Memory B cell (primary cell): Measurements from ENCODE around the gene ARID5A.

Source experiments
- ATAC-seq: fragments of 150-1000 bp; cut with Tn5 transposase; 2 replicates; pipeline ENCODE4 v1.10.0; 2021; ENCODE audit warnings: low read depth, mild to moderate bottlenecking, moderate library complexity
- DNase-seq, 2 donors: peaks; one replicate each; pipeline ENCODE4 v3.0.0; 2022; ENCODE audit warnings: low spot score in 2 of 2
- H3K27ac Mint-ChIP-seq: one replicate; pipeline ENCODE4 v1.8.0; 2022; ENCODE audit warnings: mild to moderate bottlenecking, moderate library complexity, mixed read lengths
- H3K27me3 Mint-ChIP-seq: one replicate; pipeline ENCODE4 v1.8.0; 2022; ENCODE audit warnings: mixed read lengths
- H3K36me3 Mint-ChIP-seq: one replicate; pipeline ENCODE4 v1.8.0; 2022; ENCODE audit warnings: mild to moderate bottlenecking, mixed read lengths
- H3K4me1 Mint-ChIP-seq: one replicate; pipeline ENCODE4 v1.8.0; 2022; ENCODE audit warnings: mixed read lengths
- H3K4me3 Mint-ChIP-seq: one replicate; pipeline ENCODE4 v1.8.0; 2022; ENCODE audit warnings: mild to moderate bottlenecking, moderate library complexity, mixed read lengths
- H3K9me3 Mint-ChIP-seq: one replicate; pipeline ENCODE4 v1.8.0; 2022; ENCODE audit warnings: mixed read lengths

ARID5A gene

DNA sequence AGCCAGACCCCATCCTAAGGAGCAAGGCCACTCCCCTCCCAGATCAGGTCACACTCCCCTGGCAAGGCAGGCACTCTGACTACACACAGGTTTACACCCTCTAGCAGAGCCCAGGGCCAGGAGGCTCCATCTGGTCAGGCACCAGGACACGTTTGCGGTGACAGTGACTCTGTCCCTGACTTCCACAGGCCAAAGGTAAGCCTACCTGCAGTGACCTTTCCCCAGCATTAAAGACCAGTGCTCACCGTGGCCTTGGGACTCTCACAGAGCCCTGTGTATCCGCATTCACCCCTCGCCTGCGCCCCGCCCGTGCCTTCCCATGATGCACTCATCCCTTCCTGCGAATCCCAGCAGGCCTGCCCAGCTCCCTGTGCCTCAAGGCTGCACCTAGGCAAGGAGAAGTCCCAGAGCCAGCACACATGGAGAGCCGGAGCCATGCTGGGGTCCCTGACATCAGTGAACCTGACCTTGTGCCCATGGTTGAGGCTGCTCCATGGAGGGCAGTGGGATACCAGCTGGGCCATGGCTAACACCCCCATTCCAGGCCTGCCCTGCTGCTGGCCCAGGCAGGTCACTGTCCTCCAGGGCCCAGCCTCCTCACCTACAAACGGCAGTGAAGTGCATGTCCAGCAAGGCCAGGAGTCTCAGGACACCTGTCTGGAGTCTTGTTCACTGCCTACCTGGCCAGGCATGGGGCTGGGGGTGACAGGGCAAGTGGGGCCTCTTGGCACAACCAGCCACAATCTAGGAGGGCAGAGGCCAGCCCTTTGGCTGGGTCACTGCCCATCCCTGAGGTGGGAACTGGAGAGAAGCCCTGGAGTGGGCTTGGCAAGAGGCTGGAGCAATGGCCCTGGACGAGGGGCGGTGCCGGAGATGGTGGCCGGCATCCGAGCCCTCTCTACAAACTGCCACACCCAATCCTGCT lies 34.4 kb upstream of the ARID5A start:
- DNase-seq: no peak
- no peak for ATAC-seq
- Mint-ChIP-seq H3K4me1 (peaks cover 11% of the 10 kb centered on the region), H3K4me3 (peak overlapping the region; percentile 2), H3K9me3 (no peaks in the 10 kb centered on the region), H3K36me3 (no peaks in the 10 kb centered on the region), H3K27me3 (peaks cover 2% of the 10 kb centered on the region), H3K27ac (peak overlapping the region; percentile 62)

DNA sequence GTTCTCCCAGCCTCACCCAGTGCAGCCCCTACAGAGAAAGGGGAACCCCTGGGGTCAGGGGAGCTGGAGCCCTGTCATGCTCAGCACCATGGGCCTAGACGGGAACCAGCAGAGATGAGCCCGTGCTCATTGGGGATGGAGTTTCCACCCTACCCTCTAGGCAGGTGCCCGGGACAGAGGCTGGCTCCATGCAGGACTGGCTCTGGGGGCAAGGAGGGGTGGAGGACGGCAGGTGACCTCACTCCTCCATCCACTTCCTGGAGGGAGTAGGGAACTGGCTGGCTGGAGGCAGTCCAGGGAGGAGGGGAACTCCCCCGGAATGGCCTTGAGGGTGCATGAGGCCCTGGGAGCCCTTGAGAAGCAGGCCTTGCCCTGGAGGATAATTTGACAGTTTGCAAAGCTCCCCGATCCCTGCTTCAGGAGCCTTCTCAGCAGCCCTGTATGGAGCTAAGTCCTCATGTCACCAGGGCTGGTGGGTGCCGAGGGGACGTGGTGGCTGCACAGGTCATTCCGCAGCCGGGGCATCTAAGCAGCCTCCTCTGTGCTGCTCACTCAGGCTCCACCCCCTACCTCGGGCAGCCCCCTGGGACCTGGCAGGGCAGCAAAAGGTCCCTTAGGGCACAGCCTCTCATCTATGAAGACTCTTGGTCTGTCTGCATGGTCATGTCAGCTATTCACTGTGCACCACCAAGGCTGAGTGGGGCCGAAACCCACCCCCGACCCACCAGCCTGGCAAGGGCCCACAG lies 33.5 kb upstream of the ARID5A start:
- H3K27me3 Mint-ChIP-seq: peaks cover 2% of the 10 kb centered on the region

DNA sequence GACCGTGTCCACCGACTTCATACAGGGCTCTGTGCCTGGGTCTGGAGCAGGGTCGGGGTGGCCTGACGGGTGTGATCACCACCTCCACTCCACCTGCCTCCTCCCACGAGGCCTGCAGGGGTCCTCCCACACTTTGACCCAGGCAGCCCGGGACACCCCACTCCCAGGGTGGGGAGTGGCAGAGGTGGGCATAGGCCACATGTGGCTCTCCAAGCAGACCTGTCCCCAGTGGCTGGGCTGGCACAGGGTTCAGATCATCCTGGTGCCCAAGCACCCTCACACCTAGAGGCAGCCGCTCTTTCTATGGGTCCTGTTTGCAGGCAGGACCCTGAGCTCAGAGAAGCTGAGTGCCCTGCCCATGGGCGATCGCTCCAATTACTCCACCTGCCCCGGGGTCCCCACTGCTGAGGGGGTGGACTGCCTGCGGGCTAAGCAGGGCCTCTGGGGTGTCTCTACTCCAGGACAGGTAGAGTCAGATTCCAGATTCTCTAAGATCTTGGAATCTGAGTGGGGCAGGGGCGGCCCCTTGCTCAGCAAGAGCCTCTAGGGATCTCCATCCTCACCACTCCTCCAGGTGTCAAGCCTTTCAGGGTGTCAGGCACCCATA lies 32.8 kb upstream of the ARID5A start:
- Mint-ChIP-seq H3K36me3 (no peaks in the 10 kb centered on the region), H3K27me3 (peaks cover 2% of the 10 kb centered on the region), H3K4me1 (peaks cover 14% of the 10 kb centered on the region), H3K27ac (no peak overlapping the region), H3K9me3 (no peaks in the 10 kb centered on the region), H3K4me3 (peak overlapping the region; percentile 17)
- no peak for DNase-seq
- ATAC-seq: no peak

More for the DNA sequence above, 33.5 kb upstream of the ARID5A start:
- no peak for DNase-seq
- Mint-ChIP-seq H3K4me3 (peak overlapping the region; percentile 17), H3K36me3 (no peaks in the 10 kb centered on the region), H3K27ac (no peak overlapping the region), H3K4me1 (peaks cover 14% of the 10 kb centered on the region), H3K9me3 (no peaks in the 10 kb centered on the region)
- ATAC-seq: no peak

DNA sequence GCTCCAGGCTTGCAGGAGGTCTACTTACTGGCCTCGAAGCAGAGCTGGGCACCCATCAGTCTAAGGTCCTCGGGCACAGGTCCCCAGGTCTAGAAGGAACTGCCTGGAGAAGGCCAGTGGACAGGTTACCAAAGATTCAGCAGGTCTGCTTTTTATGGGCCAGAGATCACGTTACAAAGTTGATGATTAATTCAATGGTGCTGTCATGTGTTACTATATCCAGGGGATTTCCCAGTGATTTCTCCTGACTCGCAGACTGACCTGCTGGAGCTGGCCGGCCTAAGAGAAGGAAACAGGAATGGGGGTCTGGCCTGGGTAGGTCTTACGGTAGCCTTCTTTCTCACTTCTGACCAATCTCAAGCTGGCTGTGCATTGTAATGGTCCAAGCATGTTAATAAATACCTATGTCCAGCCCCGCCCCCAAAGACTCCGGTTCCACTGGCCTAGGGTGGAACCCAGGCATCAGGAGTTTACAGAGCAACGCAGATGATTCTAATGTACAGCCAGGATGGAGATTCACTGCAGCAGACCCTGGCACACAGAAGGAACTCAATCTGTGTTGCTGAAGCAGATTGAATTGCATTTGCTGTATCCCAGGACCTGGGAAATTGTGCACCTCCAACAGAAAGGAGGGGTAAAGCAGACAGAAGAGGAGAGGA lies 31.2 kb upstream of the ARID5A start, which contains the start of gene NEURL3:
TSS of gene NEURL3 (minus strand) at position 127 of the 659 bp plus-strand sequence. CDS start at position 56, 71 bp downstream.
- peaks cover 22% of the 10 kb centered on the region for H3K4me1 Mint-ChIP-seq
- no peak for ATAC-seq
- no peak within 1 kb of the TSS for H3K27ac Mint-ChIP-seq

DNA sequence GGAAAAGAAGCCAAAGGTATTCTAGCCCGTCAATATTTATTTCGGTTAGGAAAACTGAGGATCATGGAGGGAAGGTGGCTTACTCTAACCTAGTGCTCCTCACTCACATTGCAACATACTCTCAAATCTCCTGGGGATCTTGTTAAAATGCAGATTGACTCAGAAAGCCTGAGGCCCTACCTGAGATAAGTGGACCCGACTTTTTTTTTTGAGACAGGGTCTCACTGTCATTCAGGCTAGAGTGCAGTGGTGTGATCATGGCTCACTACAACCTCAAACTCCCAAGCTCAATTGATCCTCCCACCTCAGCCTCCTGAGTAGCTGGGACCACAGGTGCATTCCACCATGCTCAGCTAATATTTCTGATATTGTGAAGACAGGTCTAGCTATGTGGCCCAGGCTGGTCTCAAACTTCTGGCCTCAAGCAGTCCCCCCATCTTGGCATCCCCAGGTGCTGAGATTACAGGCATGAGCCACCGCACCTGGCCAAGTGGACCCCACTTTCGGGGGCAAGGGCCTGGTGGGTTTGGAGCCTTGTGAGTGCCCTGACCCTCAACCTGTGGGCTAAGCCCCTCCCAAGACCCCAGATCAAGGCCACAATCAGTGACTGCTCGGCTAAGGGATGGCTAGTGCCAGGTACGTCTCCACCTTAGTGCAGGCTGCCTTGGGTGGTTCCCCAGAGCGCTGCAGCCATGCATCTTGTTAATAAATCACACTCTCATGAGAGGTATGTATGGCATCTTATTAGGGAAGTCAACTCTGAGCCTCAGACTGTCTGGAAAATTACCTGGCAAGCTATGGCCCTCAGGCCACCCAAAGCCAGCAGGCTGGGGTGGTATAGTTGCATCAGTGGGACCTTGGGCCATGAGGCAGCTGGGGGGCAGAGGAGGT lies 30.3 kb upstream of the ARID5A start:
- no peak overlapping the region for H3K4me3 Mint-ChIP-seq
- peaks cover 4% of the 10 kb centered on the region for H3K27me3 Mint-ChIP-seq
- H3K27ac Mint-ChIP-seq: no peak overlapping the region

More for the DNA sequence above, 31.2 kb upstream of the ARID5A start, which contains the start of gene NEURL3:
- DNase-seq: no peak
- H3K27me3 Mint-ChIP-seq: peaks cover 4% of the 10 kb centered on the region
- no peak within 1 kb of the TSS for H3K4me3 Mint-ChIP-seq
- H3K36me3 Mint-ChIP-seq: no peaks in the 10 kb centered on the region
- H3K9me3 Mint-ChIP-seq: no peaks in the 10 kb centered on the region

DNA sequence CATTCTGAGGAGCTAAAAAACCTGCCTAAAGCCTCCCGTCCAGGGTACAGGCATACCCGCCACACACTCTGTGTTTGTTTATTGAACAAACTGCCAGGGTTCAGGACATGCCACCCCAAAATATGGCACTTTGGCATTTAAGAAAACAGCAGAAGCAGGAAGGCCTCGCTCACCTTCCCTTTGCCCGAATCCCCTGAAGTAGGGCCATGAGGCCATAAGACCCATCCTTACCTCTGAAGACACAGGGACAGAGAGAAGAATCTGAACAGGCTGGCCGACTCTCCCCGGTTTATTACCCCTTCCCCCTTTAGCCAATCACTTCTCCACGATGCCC lies 29.7 kb upstream of the ARID5A start:
- ATAC-seq: no peak
- Mint-ChIP-seq H3K4me3 (no peak overlapping the region), H3K4me1 (peaks cover 14% of the 10 kb centered on the region), H3K27me3 (peaks cover 4% of the 10 kb centered on the region), H3K36me3 (no peaks in the 10 kb centered on the region), H3K27ac (no peak overlapping the region), H3K9me3 (no peaks in the 10 kb centered on the region)
- DNase-seq: no peak

More for the DNA sequence above, 30.3 kb upstream of the ARID5A start:
- DNase-seq: no peak
- peaks cover 18% of the 10 kb centered on the region for H3K4me1 Mint-ChIP-seq
- ATAC-seq: no peak
- no peaks in the 10 kb centered on the region for H3K36me3 Mint-ChIP-seq
- H3K9me3 Mint-ChIP-seq: no peaks in the 10 kb centered on the region

DNA sequence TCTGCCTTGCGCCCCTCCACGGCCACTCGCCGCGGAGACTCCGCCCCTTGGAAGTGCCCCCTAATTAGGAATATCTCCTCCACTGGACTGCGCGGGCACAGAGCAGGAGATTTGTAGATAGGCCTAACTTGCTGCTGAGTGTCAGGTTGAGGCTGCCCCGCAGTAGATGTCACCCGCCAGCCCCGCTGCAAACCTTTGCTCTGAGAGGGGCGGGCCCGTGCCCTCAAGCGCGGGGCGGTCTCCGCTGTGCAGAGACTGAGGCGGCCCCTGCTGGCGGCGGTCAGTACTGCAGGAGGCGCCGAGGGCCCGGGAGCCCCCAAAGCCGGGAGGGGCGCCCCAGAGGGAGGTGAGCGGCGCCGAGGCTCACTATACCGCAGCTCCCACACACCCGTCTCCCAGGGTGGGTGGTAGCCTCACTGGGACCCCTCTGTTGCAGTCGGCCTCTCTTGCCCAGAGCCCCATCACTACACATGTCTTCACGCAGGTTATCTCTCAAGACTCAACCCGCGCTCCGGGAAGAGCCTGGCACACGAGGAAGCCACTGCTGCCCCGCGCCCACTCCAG lies 28.5 kb upstream of the ARID5A start:
- DNase-seq (peak; percentile 95 to 100), ATAC-seq (peak; percentile 86)
- H3K4me1 Mint-ChIP-seq: peaks cover 11% of the 10 kb centered on the region
- H3K9me3 Mint-ChIP-seq: no peaks in the 10 kb centered on the region
- peak overlapping the region; percentile 69 for H3K4me3 Mint-ChIP-seq
- H3K36me3 Mint-ChIP-seq: no peaks in the 10 kb centered on the region
- H3K27ac Mint-ChIP-seq: no peak overlapping the region
- H3K27me3 Mint-ChIP-seq: peaks cover 2% of the 10 kb centered on the region

DNA sequence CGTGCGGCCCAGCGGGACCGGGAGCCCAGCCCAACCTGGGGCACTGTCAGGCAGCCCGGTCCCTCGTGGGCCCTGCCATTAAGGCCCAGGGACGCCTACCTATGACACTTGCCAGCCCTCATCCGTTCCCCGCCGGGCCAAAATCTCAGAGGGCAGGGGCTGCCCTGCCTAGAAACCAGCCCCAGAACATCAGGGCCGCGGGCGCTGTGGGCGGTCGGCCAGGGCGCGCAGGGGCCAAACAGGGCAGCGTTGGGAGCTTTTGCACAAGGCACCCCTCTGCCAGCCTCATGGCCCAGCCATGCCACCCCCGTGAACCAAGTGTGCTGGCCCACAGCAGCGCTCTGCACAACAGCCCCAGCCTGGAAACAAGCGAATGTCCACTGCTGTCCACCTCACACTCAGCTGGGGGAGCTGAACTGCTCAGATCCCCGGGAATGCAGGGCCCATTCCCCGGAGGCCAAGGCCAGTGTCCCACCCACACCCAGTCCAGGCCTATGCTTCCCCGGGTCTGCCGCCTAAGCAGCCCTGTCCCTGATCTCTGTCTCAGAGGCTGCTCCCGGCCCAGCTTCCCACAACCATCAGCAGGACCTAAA lies 27.9 kb upstream of the ARID5A start:
- Mint-ChIP-seq H3K36me3 (no peaks in the 10 kb centered on the region), H3K4me1 (peaks cover 11% of the 10 kb centered on the region), H3K27ac (no peak overlapping the region), H3K27me3 (peaks cover 2% of the 10 kb centered on the region), H3K9me3 (no peaks in the 10 kb centered on the region), H3K4me3 (peak overlapping the region; percentile 73)
- no peak for DNase-seq
- ATAC-seq: no peak

DNA sequence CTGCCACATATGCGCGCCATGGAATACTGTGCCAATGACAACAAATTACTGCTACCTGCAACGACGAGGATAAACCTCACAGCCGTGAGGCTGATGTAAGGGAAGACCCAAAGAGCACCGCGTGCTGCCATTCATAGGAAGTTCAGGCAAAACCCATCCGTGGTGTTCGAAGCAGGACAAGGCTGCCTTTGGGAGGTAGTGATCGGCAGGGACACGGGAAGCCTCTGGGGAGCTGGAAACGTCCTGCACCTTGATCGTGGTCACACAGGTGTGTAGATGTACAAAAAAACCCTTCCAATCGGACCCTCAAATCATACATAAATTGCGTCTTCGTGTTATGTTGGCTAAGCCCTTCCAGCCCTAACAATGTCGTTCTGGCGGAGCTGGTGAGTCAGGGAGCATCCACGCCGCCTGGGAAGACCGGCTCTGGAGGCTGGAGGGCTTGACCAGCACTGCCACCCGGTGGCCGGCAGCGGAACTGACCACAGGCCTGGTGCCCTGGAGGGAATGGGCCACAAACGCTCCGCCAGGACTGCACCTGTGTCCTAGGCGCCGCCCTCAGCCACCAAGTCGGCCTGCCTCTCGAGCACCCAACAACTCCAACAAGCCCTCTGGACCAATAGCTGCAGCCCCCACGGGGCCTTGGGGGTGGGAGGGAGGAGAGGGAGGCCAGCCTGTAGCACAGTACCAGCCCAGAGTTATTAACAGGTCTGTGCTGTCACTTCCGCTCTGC lies 27.3 kb upstream of the ARID5A start:
- Mint-ChIP-seq H3K9me3 (no peaks in the 10 kb centered on the region), H3K4me3 (peak overlapping the region; percentile 73), H3K36me3 (no peaks in the 10 kb centered on the region), H3K27me3 (peaks cover 2% of the 10 kb centered on the region), H3K27ac (no peak overlapping the region), H3K4me1 (peaks cover 11% of the 10 kb centered on the region)
- peak; percentile 52 for ATAC-seq
- peak; percentile 71 to 75 for DNase-seq

DNA sequence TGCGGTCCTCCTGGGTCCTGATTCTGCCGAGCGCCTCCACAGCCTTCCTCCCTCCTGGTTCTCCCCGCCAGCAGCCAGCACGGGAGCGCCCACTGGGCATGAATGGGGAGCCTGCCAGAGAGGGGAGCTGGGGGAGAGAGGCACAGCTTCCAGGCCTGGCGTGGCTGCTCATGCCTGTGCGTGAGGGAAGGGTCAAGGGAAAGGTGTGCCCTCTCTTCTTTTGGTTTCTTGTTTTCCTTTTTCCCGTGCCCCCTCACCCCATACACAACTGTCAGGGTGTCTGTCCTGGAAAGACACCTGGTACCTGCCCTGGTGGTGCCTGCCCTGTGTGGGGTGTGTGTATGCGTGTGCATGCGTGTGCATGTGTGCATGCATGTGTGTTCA lies 26.7 kb upstream of the ARID5A start:
- Mint-ChIP-seq H3K36me3 (no peaks in the 10 kb centered on the region), H3K4me1 (peaks cover 11% of the 10 kb centered on the region), H3K27me3 (peaks cover 2% of the 10 kb centered on the region), H3K27ac (no peak overlapping the region), H3K9me3 (no peaks in the 10 kb centered on the region), H3K4me3 (peak overlapping the region; percentile 75)
- ATAC-seq: no peak
- peak in 1 of 2 donors; percentile 24 for DNase-seq

DNA sequence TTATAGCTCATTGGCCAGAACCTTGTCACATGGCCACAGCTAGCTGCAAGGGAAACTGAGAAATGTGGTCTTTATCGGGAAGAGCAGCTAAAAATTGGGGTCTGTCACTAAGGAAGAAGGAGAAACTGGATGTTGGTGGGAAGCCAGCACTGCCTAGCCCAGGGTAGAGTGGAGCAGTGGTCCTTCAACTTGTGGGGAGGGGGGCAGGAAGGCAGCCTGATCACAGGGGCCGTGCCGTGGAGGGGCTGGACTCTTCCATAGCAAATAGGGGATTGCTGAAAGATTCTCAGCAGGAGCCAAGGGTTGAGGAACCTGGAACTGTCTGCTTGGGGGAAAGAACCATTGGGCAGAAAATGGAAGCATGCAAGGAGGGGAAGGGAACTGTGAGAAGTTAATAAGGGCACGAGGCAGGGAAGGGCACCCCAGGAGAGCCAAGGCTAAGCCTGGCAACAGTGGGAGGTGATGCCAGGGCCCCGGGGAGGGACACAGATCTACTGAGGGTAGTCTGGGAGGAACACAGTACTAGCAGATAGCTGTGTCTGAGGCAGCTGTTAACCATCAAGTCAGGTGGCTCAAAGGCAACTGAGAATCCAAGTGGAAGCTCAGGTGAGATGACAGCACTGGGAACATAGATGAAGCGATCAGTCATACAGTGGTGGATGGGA lies 25.5 kb upstream of the ARID5A start:
- Mint-ChIP-seq H3K27ac (no peak overlapping the region), H3K4me3 (no peak overlapping the region), H3K9me3 (peaks cover 3% of the 10 kb centered on the region), H3K27me3 (peaks cover 2% of the 10 kb centered on the region), H3K36me3 (no peaks in the 10 kb centered on the region), H3K4me1 (peaks cover 11% of the 10 kb centered on the region)
- ATAC-seq (no peak), DNase-seq (no peak)
